H1 (cell line): Measurements from ENCODE around the gene VSIG10L2. TPM values are rescaled to one million over a fixed set of nuclear protein-coding genes. Genes with fewer than 3 reads are reported as not detected.

Experiments used
- CTCF ChIA-PET: fragments of 300-600 bp; sonication (Branson Sonifier 250); formaldehyde crosslinking; loops from one replicate; lab custom pipeline; 2021; ENCODE audit not compliant: partially characterized antibody; lab: Charles Lee
- POLR2A ChIA-PET: fragments of 300-600 bp; sonication (Branson Sonifier 250); formaldehyde crosslinking; loops from one replicate; lab custom pipeline; 2021; ENCODE audit warnings: inconsistent platforms; ENCODE audit not compliant: partially characterized antibody; lab: Charles Lee
- DNase-seq, 2 experiments: peaks; one replicate each; pipeline versions ENCODE4 v3.0.0 to v3.0.0-alpha.2; 2010 to 2022; ENCODE audit warnings: low spot score in 2 of 2, low read depth in 1 of 2, mixed read lengths in 1 of 2
- FAIRE-seq: peaks from 2 replicates; lab custom pipeline; 2011; peaks lifted over from hg19 to GRCh38; lab: Jason Lieb, UNC
- H2AFZ ChIP-seq: 2 replicates; pipeline ENCODE4 v1.8.1; 2012; ENCODE audit warnings: low read length, inconsistent platforms
- H2AK5ac ChIP-seq: 2 replicates; pipeline ENCODE4 v1.6.1; 2013; ENCODE audit warnings: low read depth, low read length
- H2BK120ac ChIP-seq: replicated peaks from 2 replicates; pipeline ENCODE3; 2013; ENCODE audit warnings: low read depth, low read length, inconsistent platforms
- H2BK12ac ChIP-seq: 2 replicates; pipeline ENCODE4 v1.6.1; 2013; ENCODE audit warnings: low read depth, low read length
- H2BK15ac ChIP-seq: 2 replicates; pipeline ENCODE4 v1.6.1; 2013; ENCODE audit warnings: low read length
- H2BK20ac ChIP-seq: 2 replicates; pipeline ENCODE4 v1.6.1; 2013; ENCODE audit warnings: low read length
- H2BK5ac ChIP-seq: 2 replicates; pipeline ENCODE4 v1.6.1; 2013; ENCODE audit warnings: low read depth, low read length
- H3K14ac ChIP-seq: 2 replicates; pipeline ENCODE4 v1.6.1; 2013; ENCODE audit warnings: inconsistent platforms; ENCODE audit not compliant: insufficient read length
- H3K18ac ChIP-seq: 2 replicates; pipeline ENCODE4 v1.6.1; 2013; ENCODE audit warnings: low read length; ENCODE audit errors: extremely low read depth
- H3K23ac ChIP-seq: 2 replicates; pipeline ENCODE4 v1.6.1; 2013; ENCODE audit warnings: inconsistent platforms; ENCODE audit not compliant: insufficient read length
- H3K23me2 ChIP-seq: 2 replicates; pipeline ENCODE4 v1.6.1; 2013; ENCODE audit warnings: low read depth, low read length
- H3K27ac ChIP-seq: 2 replicates; pipeline ENCODE4 v1.6.1; 2011; ENCODE audit warnings: low read depth, low read length, inconsistent platforms
- H3K27me3 ChIP-seq, 4 experiments: replicated peaks in 1 of 4; 1 replicate in 1 of 4; 2 replicates in 3 of 4; pipeline versions ENCODE4 v1.6.1 to v1.8.1; 2011 to 2013; ENCODE audit warnings: low read length in 3 of 4, mild to moderate bottlenecking in 3 of 4, inconsistent platforms in 2 of 4, mixed read lengths in 2 of 4, moderate library complexity in 1 of 4; ENCODE audit not compliant: control insufficient read depth in 3 of 4, insufficient read depth in 3 of 4; ENCODE audit errors: extremely low read depth in 1 of 4
- H3K36me3 ChIP-seq, 4 experiments: 2 replicates each; pipeline versions ENCODE4 v1.6.1 to v1.8.1; 2011 to 2013; ENCODE audit warnings: mild to moderate bottlenecking in 4 of 4, low read length in 3 of 4, moderate library complexity in 2 of 4, control low read depth in 1 of 4, inconsistent platforms in 1 of 4; ENCODE audit not compliant: insufficient read depth in 4 of 4, control insufficient read depth in 2 of 4
- H3K4ac ChIP-seq: replicated peaks from 2 replicates; pipeline ENCODE3; 2013; ENCODE audit warnings: low read length, low read depth, mixed read lengths, inconsistent platforms; ENCODE audit not compliant: insufficient read length
- H3K4me1 ChIP-seq, 4 experiments: replicated peaks in 1 of 4; 1 replicate in 1 of 4; 2 replicates in 3 of 4; pipeline versions ENCODE4 v1.6.1 to v1.8.1; 2011 to 2013; ENCODE audit warnings: low read length in 3 of 4, inconsistent platforms in 2 of 4, mixed read lengths in 1 of 4; ENCODE audit not compliant: insufficient read depth in 4 of 4, control insufficient read depth in 3 of 4
- H3K4me2 ChIP-seq, 2 experiments: 2 replicates each; pipeline versions ENCODE4 v1.6.1 to v1.8.1; 2011 to 2013; ENCODE audit warnings: low read depth in 2 of 2, low read length in 2 of 2, control low read depth in 1 of 2, inconsistent platforms in 1 of 2, mild to moderate bottlenecking in 1 of 2; ENCODE audit not compliant: insufficient read depth in 1 of 2
- H3K4me3 ChIP-seq, 4 experiments: fragments of 200-600, 300-600 bp in 1 of 4; sonication (generic), shearing (Covaris generic), sonication (Bioruptor Twin) in 1 of 4; 2 replicates each; pipeline versions ENCODE4 v1.5.1 to v1.8.1; 2011 to 2016; ENCODE audit warnings: low read length in 4 of 4, low read depth in 3 of 4, control low read depth in 2 of 4, inconsistent platforms in 2 of 4, mild to moderate bottlenecking in 2 of 4, mixed read lengths in 1 of 4, moderate library complexity in 1 of 4; ENCODE audit not compliant: insufficient read depth in 2 of 4; ENCODE audit errors: extremely low read depth in 1 of 4
- H3K56ac ChIP-seq: replicated peaks from 2 replicates; pipeline ENCODE3; 2013; ENCODE audit warnings: low read depth, mild to moderate bottlenecking, mixed read lengths, low read length, inconsistent platforms; ENCODE audit not compliant: insufficient read length
- H3K79me1 ChIP-seq: 2 replicates; pipeline ENCODE4 v1.6.1; 2013; ENCODE audit warnings: low read depth, low read length, control low read depth
- H3K79me2 ChIP-seq, 2 experiments: 2 replicates each; pipeline versions ENCODE4 v1.6.1 to v1.8.1; 2012 to 2013; ENCODE audit warnings: low read length in 2 of 2, mild to moderate bottlenecking in 2 of 2, inconsistent platforms in 1 of 2; ENCODE audit not compliant: insufficient read depth in 2 of 2, control insufficient read depth in 1 of 2
- H3K9ac ChIP-seq, 4 experiments: replicated peaks in 1 of 4; 1 replicate in 1 of 4; 2 replicates in 3 of 4; pipeline versions ENCODE4 v1.6.1 to v1.8.1; 2011 to 2013; ENCODE audit warnings: low read depth in 3 of 4, low read length in 3 of 4, control low read depth in 2 of 4, mild to moderate bottlenecking in 2 of 4, moderate library complexity in 2 of 4, inconsistent platforms in 1 of 4; ENCODE audit errors: extremely low read depth in 1 of 4
- H3K9me3 ChIP-seq, 2 experiments: 2 replicates each; pipeline versions ENCODE4 v1.6.1 to v1.8.1; 2012 to 2013; ENCODE audit warnings: mild to moderate bottlenecking in 2 of 2, moderate library complexity in 2 of 2, control low read depth in 1 of 2, inconsistent platforms in 1 of 2, low read depth in 1 of 2, low read length in 1 of 2, mixed read lengths in 1 of 2; ENCODE audit not compliant: insufficient read depth in 2 of 2
- H4K20me1 ChIP-seq, 2 experiments: replicated peaks in 1 of 2; 2 replicates each; pipeline versions ENCODE3 to v1.8.1; 2011 to 2013; ENCODE audit warnings: inconsistent platforms in 2 of 2, low read length in 2 of 2, mild to moderate bottlenecking in 1 of 2; ENCODE audit not compliant: insufficient read depth in 2 of 2, control insufficient read depth in 1 of 2
- H4K5ac ChIP-seq: 2 replicates; pipeline ENCODE4 v1.6.1; 2013; ENCODE audit warnings: low read length, low read depth, mixed read lengths, inconsistent platforms; ENCODE audit not compliant: insufficient read length
- H4K8ac ChIP-seq: 2 replicates; pipeline ENCODE4 v1.8.0; 2013; ENCODE audit warnings: mild to moderate bottlenecking, moderate library complexity, low read length, inconsistent platforms; ENCODE audit not compliant: insufficient read depth; ENCODE audit errors: extremely low read depth
- H4K91ac ChIP-seq: replicated peaks from 2 replicates; pipeline ENCODE3; 2013; ENCODE audit warnings: low read length, mixed read lengths, inconsistent platforms; ENCODE audit not compliant: insufficient read length
- ASH2L ChIP-seq: fragments of 200-600, 300-600 bp; sonication (generic); IDR thresholded peaks from one replicate; pipeline ENCODE4 v1.7.1; 2017; ENCODE audit warnings: low read length
- EGR1 ChIP-seq: IDR thresholded peaks from 2 replicates; pipeline ENCODE4 v1.6.1; 2011; ENCODE audit warnings: low read depth, low read length, borderline replicate concordance
- GTF2F1 ChIP-seq: IDR thresholded peaks from 2 replicates; pipeline ENCODE4 v1.6.1; 2012; ENCODE audit warnings: low read depth, low read length, improper control_type of control experiment, borderline replicate concordance
- HDAC2 ChIP-seq, 2 experiments: fragments of 300-600 bp in 1 of 2; sonication (generic) in 1 of 2; IDR thresholded peaks; 2 replicates each; pipeline ENCODE4 v1.6.1; 2011 to 2012; ENCODE audit warnings: low read depth in 2 of 2, low read length in 2 of 2, mild to moderate bottlenecking in 2 of 2, moderate library complexity in 2 of 2, borderline replicate concordance in 1 of 2, inconsistent platforms in 1 of 2
- KDM1A ChIP-seq: fragments of 200-600, 300-600 bp; sonication (generic); IDR thresholded peaks from 2 replicates; pipeline ENCODE4 v1.7.1; 2016; ENCODE audit warnings: mild to moderate bottlenecking, low read length, borderline replicate concordance
- MAFK ChIP-seq: IDR thresholded peaks from 2 replicates; pipeline ENCODE4 v1.6.1; 2012; ENCODE audit warnings: low read depth, mild to moderate bottlenecking, improper control_type of control experiment, low read length
- RAD21 ChIP-seq, 2 experiments: IDR thresholded peaks in 1 of 2; conservative IDR thresholded peaks in 1 of 2; 2 replicates each; pipeline ENCODE4 v1.6.1; 2011; ENCODE audit warnings: low read depth in 2 of 2, low read length in 2 of 2, improper control_type of control experiment in 1 of 2, inconsistent platforms in 1 of 2, mild to moderate bottlenecking in 1 of 2, moderate library complexity in 1 of 2
- RBBP5 ChIP-seq: IDR thresholded peaks from 2 replicates; pipeline ENCODE4 v1.7.1; 2012; ENCODE audit warnings: low read depth, mild to moderate bottlenecking, inconsistent platforms, low read length, moderate library complexity, borderline replicate concordance
- SIRT6 ChIP-seq: IDR thresholded peaks from one replicate; pipeline ENCODE4 v1.7.1; 2012; ENCODE audit warnings: low read length, inconsistent platforms
- SUZ12 ChIP-seq: fragments of 200-600 bp; sonication (generic); IDR thresholded peaks from 2 replicates; pipeline ENCODE4 v1.6.1; 2012; ENCODE audit warnings: mild to moderate bottlenecking, inconsistent platforms, low read length, moderate library complexity, mixed read lengths
- TBP ChIP-seq: IDR thresholded peaks from 2 replicates; pipeline ENCODE4 v1.6.1; 2011; ENCODE audit warnings: low read depth, low read length, improper control_type of control experiment
- whole genome bisulfite sequencing, 2 experiments: shearing (Covaris generic) in 1 of 2; methylation state at CpG; one replicate each; pipeline versions ENCODE4 v1.1.6 to v1.1.7; 2013 to 2015; ENCODE audit warnings: low lambda C conversion rate in 2 of 2, mixed read lengths in 2 of 2, inconsistent platforms in 1 of 2, low coverage in 1 of 2, missing lambda C conversion rate in 1 of 2; ENCODE audit not compliant: insufficient replicate concordance in 2 of 2, insufficient coverage in 1 of 2, insufficient read length in 1 of 2; ENCODE audit errors: extremely low coverage in 1 of 2, missing lambda C conversion rate in 1 of 2; 5-methylcytosine and 5-hydroxymethylcytosine counted together
- polyA plus RNA-seq, 7 experiments: library from polyadenylated mRNA; depleted of rRNA in 3 of 7; stranded (reverse) in 5 of 7; unstranded in 2 of 7; fragments of >200 nt in 5 of 7; fragments of 200-250 nt in 2 of 7; gene quantifications; 1 replicate in 5 of 7; 2 replicates in 1 of 7; 4 replicates in 1 of 7; pipeline versions ENCODE4 v1.2.1 to v1.2.3, GENCODE V29; 2011 to 2013; ENCODE audit warnings: missing spikeins in 2 of 7, mixed read lengths in 2 of 7
- total RNA-seq: library from RNA; stranded (reverse); fragmentation: NEBNext Ultra II Directional; extraction: Animal tissue kit (Norgen Biotek cat#: 25700); gene quantifications from 2 replicates; pipeline ENCODE4 v1.2.1, GENCODE V29; 2021

VSIG10L2 gene
- total and polyA plus RNA-seq, 2 of the 8 experiments (the other 6 are each of a cell fraction or from before 2014, with no cell fraction given) = not detected

GRCh38 chr11:125987066-125987641, 41.3 kb downstream of the VSIG10L2 start:
- Histone ChIP-seq H2AFZ (no peak overlapping the region), H3K27ac (no peak overlapping the region), H4K20me1 (no peaks in the 10 kb centered on the region), H3K4me2 (no peak overlapping the region), H3K27me3 (no peaks in the 10 kb centered on the region), H2BK15ac (no peak overlapping the region), H3K9me3 (no peaks in the 10 kb centered on the region), H3K79me2 (no peaks in the 10 kb centered on the region), H3K18ac (no peak overlapping the region), H3K23me2 (no peaks in the 10 kb centered on the region), H3K9ac (no peak overlapping the region), H3K36me3 (peaks cover 0 to 12% (median 2%) of the 10 kb centered on the region in 4 experiments; a peak in 4 of 8 replicates), H3K56ac (no peak overlapping the region), H2BK12ac (no peak overlapping the region), H3K79me1 (no peaks in the 10 kb centered on the region), H2BK20ac (no peak overlapping the region), H2AK5ac (no peak overlapping the region), H4K5ac (no peak overlapping the region), H2BK120ac (no peak overlapping the region), H2BK5ac (no peak overlapping the region), H3K4me1 (no peaks in the 10 kb centered on the region), H3K23ac (no peak overlapping the region), H3K14ac (no peak overlapping the region), H4K91ac (no peak overlapping the region), H3K4ac (no peak overlapping the region), H3K4me3 (no peak overlapping the region)
- DNase-seq (no peak), FAIRE-seq (no peak)
- WGBS, 2 experiments = 89% methylated on average over 5 of the region's 5 CpGs; no CpG with 5 or more reads in 1 of the 2 experiments
- CTCF ChIA-PET = interaction anchor here (1.2 kb wide), 1 partner anchor 45 kb away, joined by 4 read pairs; no protein-coding TSS in a partner anchor
- POLR2A ChIA-PET = interaction anchor here (0.7 kb wide), 1 partner anchor 18 kb away, joined by 5 read pairs; no protein-coding TSS in a partner anchor
- no peak for TF ChIP-seq SIRT6
- TF ChIP-seq EGR1 = no peak
- no peak for TF ChIP-seq GTF2F1
- no peak for TF ChIP-seq RAD21 (IDR thresholded peaks at IDR 0.05 in 1 of 2, conservative IDR thresholded peaks at IDR 0.05 in 1 of 2; ENCODE audit: low read depth in 2 of 2, low read length in 2 of 2)
- TF ChIP-seq KDM1A = no peak
- no peak for TF ChIP-seq TBP
- TF ChIP-seq MAFK = no peak
- no peak for TF ChIP-seq HDAC2 (IDR thresholded peaks at IDR 0.05; ENCODE audit: borderline replicate concordance in 1 of 2, low read depth in 2 of 2, low read length in 2 of 2)
- no peak for TF ChIP-seq ASH2L
- TF ChIP-seq RBBP5 = no peak
- no peak for TF ChIP-seq SUZ12
- TF ChIP-seq, all 59 proteins: peak for 0
- no peak overlapping the region for H4K8ac ChIP-seq
